Measurements from ENCODE around the gene WDR83. TPM values are rescaled to one million over a fixed set of nuclear protein-coding genes. Genes with fewer than 3 reads are reported as not detected.

WDR83 gene
- total and polyA plus RNA-seq, 2 experiments from 2014 or later, result 12.5 to 18.5 TPM

DNA sequence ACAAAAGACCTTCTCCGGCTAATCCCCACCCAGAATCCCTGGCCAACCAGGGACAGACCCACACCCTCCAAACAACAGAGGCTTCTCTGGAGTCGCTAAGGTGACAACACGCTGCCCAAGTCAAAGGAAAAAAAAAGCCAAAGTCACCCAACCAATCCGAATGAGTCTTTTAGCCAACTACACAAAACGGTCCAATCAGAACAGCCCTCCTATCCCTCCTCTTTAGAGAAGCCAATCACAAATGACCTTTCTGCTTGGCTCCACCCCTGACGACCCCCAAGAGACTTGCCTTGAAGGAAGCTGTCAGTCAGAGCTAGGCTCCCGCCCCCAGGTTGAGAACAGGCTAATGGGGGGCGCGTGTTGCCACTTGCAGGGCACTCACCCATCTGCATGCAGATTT lies 36.4 kb downstream of the WDR83 start:
- H3K9me3 Mint-ChIP-seq, result no peaks in the 10 kb centered on the region; the same call in 2 of the 3 replicates
- H3K4me3 Mint-ChIP-seq, result peak overlapping the region; percentile 39; the same call in 2 of the 3 replicates
- Histone ChIP-seq H3K27me3 (ENCODE audit: insufficient read depth) (no peaks in the 10 kb centered on the region), H3K4me2 (no peak overlapping the region), H4K20me1 (replicated peaks; ENCODE audit: insufficient read depth) (peaks cover 22% of the 10 kb centered on the region), H3K79me2 (replicated peaks; ENCODE audit: insufficient read depth) (peaks cover 4% of the 10 kb centered on the region; the same call in 1 of the 2 replicates), H3K4me3 (no peak overlapping the region), H3F3A (replicated peaks; ENCODE audit: low read depth) (peaks cover 56% of the 10 kb centered on the region), H3K27ac (ENCODE audit: low read depth) (no peak overlapping the region; the same call in 1 of the 2 replicates), H3K36me3 (ENCODE audit: insufficient read depth) (peaks cover 58% of the 10 kb centered on the region), H2AFZ (no peak overlapping the region), H3K4me1 (ENCODE audit: insufficient read depth) (no peaks in the 10 kb centered on the region), H3K9me2 (ENCODE audit: insufficient read depth) (no peaks in the 10 kb centered on the region)
- H3K36me3 Mint-ChIP-seq (ENCODE audit: low read depth), result peaks cover 84% of the 10 kb centered on the region
- TF ChIP-seq POLR2AphosphoS5 (IDR thresholded peaks at IDR 0.05; ENCODE audit: low read depth) (no peak; the same call in 1 of the 2 replicates), ZNF331 (CRISPR knock-in tag; IDR thresholded peaks at IDR 0.05; ENCODE audit: low read depth) (no peak), CREB1 (CRISPR knock-in tag; IDR thresholded peaks at IDR 0.05; ENCODE audit: low read depth) (0 out of 2 replicates have a peak, but pooled peaks have one; percentile 8), EZH2 (IDR thresholded peaks at IDR 0.05; ENCODE audit: low read depth, unreplicated experiment) (no peak)
- TF ChIP-seq, protein P1, sequence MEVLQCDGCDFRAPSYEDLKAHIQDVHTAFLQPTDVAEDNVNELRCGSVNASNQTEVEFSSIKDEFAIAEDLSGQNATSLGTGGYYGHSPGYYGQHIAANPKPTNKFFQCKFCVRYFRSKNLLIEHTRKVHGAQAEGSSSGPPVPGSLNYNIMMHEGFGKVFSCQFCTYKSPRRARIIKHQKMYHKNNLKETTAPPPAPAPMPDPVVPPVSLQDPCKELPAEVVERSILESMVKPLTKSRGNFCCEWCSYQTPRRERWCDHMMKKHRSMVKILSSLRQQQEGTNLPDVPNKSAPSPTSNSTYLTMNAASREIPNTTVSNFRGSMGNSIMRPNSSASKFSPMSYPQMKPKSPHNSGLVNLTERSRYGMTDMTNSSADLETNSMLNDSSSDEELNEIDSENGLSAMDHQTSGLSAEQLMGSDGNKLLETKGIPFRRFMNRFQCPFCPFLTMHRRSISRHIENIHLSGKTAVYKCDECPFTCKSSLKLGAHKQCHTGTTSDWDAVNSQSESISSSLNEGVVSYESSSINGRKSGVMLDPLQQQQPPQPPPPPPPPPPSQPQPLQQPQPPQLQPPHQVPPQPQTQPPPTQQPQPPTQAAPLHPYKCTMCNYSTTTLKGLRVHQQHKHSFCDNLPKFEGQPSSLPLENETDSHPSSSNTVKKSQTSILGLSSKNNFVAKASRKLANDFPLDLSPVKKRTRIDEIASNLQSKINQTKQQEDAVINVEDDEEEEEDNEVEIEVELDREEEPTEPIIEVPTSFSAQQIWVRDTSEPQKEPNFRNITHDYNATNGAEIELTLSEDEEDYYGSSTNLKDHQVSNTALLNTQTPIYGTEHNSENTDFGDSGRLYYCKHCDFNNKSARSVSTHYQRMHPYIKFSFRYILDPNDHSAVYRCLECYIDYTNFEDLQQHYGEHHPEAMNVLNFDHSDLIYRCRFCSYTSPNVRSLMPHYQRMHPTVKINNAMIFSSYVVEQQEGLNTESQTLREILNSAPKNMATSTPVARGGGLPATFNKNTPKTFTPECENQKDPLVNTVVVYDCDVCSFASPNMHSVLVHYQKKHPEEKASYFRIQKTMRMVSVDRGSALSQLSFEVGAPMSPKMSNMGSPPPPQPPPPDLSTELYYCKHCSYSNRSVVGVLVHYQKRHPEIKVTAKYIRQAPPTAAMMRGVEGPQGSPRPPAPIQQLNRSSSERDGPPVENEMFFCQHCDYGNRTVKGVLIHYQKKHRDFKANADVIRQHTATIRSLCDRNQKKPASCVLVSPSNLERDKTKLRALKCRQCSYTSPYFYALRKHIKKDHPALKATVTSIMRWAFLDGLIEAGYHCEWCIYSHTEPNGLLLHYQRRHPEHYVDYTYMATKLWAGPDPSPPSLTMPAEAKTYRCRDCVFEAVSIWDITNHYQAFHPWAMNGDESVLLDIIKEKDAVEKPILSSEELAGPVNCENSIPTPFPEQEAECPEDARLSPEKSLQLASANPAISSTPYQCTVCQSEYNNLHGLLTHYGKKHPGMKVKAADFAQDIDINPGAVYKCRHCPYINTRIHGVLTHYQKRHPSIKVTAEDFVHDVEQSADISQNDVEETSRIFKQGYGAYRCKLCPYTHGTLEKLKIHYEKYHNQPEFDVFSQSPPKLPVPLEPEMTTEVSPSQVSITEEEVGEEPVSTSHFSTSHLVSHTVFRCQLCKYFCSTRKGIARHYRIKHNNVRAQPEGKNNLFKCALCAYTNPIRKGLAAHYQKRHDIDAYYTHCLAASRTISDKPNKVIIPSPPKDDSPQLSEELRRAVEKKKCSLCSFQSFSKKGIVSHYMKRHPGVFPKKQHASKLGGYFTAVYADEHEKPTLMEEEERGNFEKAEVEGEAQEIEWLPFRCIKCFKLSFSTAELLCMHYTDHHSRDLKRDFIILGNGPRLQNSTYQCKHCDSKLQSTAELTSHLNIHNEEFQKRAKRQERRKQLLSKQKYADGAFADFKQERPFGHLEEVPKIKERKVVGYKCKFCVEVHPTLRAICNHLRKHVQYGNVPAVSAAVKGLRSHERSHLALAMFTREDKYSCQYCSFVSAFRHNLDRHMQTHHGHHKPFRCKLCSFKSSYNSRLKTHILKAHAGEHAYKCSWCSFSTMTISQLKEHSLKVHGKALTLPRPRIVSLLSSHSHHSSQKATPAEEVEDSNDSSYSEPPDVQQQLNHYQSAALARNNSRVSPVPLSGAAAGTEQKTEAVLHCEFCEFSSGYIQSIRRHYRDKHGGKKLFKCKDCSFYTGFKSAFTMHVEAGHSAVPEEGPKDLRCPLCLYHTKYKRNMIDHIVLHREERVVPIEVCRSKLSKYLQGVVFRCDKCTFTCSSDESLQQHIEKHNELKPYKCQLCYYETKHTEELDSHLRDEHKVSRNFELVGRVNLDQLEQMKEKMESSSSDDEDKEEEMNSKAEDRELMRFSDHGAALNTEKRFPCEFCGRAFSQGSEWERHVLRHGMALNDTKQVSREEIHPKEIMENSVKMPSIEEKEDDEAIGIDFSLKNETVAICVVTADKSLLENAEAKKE (CRISPR knock-in tag; IDR thresholded peaks at IDR 0.05), result no peak
- TF ChIP-seq, protein P2, sequence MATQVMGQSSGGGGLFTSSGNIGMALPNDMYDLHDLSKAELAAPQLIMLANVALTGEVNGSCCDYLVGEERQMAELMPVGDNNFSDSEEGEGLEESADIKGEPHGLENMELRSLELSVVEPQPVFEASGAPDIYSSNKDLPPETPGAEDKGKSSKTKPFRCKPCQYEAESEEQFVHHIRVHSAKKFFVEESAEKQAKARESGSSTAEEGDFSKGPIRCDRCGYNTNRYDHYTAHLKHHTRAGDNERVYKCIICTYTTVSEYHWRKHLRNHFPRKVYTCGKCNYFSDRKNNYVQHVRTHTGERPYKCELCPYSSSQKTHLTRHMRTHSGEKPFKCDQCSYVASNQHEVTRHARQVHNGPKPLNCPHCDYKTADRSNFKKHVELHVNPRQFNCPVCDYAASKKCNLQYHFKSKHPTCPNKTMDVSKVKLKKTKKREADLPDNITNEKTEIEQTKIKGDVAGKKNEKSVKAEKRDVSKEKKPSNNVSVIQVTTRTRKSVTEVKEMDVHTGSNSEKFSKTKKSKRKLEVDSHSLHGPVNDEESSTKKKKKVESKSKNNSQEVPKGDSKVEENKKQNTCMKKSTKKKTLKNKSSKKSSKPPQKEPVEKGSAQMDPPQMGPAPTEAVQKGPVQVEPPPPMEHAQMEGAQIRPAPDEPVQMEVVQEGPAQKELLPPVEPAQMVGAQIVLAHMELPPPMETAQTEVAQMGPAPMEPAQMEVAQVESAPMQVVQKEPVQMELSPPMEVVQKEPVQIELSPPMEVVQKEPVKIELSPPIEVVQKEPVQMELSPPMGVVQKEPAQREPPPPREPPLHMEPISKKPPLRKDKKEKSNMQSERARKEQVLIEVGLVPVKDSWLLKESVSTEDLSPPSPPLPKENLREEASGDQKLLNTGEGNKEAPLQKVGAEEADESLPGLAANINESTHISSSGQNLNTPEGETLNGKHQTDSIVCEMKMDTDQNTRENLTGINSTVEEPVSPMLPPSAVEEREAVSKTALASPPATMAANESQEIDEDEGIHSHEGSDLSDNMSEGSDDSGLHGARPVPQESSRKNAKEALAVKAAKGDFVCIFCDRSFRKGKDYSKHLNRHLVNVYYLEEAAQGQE (IDR thresholded peaks at IDR 0.05; ENCODE audit: unreplicated experiment), result no peak
- TF ChIP-seq, protein P3, sequence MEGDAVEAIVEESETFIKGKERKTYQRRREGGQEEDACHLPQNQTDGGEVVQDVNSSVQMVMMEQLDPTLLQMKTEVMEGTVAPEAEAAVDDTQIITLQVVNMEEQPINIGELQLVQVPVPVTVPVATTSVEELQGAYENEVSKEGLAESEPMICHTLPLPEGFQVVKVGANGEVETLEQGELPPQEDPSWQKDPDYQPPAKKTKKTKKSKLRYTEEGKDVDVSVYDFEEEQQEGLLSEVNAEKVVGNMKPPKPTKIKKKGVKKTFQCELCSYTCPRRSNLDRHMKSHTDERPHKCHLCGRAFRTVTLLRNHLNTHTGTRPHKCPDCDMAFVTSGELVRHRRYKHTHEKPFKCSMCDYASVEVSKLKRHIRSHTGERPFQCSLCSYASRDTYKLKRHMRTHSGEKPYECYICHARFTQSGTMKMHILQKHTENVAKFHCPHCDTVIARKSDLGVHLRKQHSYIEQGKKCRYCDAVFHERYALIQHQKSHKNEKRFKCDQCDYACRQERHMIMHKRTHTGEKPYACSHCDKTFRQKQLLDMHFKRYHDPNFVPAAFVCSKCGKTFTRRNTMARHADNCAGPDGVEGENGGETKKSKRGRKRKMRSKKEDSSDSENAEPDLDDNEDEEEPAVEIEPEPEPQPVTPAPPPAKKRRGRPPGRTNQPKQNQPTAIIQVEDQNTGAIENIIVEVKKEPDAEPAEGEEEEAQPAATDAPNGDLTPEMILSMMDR (conservative IDR thresholded peaks at IDR 0.05; ENCODE audit: low read depth in 2 of 2), result 0 out of 4 replicates have a peak, but pooled peaks of 1 of the 2 experiments have one; percentile 7
- TF ChIP-seq, protein P4, sequence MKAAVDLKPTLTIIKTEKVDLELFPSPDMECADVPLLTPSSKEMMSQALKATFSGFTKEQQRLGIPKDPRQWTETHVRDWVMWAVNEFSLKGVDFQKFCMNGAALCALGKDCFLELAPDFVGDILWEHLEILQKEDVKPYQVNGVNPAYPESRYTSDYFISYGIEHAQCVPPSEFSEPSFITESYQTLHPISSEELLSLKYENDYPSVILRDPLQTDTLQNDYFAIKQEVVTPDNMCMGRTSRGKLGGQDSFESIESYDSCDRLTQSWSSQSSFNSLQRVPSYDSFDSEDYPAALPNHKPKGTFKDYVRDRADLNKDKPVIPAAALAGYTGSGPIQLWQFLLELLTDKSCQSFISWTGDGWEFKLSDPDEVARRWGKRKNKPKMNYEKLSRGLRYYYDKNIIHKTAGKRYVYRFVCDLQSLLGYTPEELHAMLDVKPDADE (IDR thresholded peaks at IDR 0.05), result no peak
- DNase-seq (ENCODE audit: low spot score) (peak; percentile 94), ATAC-seq (peak; percentile 95)
- peaks cover 21% of the 10 kb centered on the region for H3K27me3 Mint-ChIP-seq (ENCODE audit: insufficient read depth, low read depth, poor library complexity)
- peak overlapping the region; percentile 90 for H3K27ac Mint-ChIP-seq
- peaks cover 12% of the 10 kb centered on the region for H3K4me1 Mint-ChIP-seq
